HG02943 (cell line): ENCODE measurements around the gene DEFB124.
"Not testable (repeated sequence)": the region's sequence is repeated elsewhere in the genome, so short reads cannot be mapped to it uniquely, and the experiment has no call there.

Experiments
- ATAC-seq: cut with Tn5 transposase; IDR thresholded peaks from one replicate; pipeline ENCODE4 v1.9.1; 2021; ENCODE audit warnings: mild to moderate bottlenecking, low read depth, moderate library complexity; ENCODE audit not compliant: unreplicated experiment

DEFB124 gene

GRCh38 chr20:31489152-31489551 lies 14.2 kb upstream of the DEFB124 start:
- no peak for ATAC-seq

GRCh38 chr20:31488115-31488514 lies 13.2 kb upstream of the DEFB124 start:
- no peak for ATAC-seq

GRCh38 chr20:31485450-31486339 lies 10.8 kb upstream of the DEFB124 start:
- ATAC-seq: no peak

- ATAC-seq: no peak
Measured at GRCh38 chr20:31484001-31484400, 9.1 kb upstream of the DEFB124 start.

- ATAC-seq: no peak
Measured at GRCh38 chr20:31476643-31477215, 1.8 kb upstream of the DEFB124 start.

GRCh38 chr20:31476294-31476585 lies 1.3 kb upstream of the DEFB124 start:
- ATAC-seq: no peak

- no peak for ATAC-seq
Measured at GRCh38 chr20:31475472-31476293, 756 bp upstream of the DEFB124 start.

GRCh38 chr20:31474097-31474436 lies 860 bp downstream of the DEFB124 start:
- no peak for ATAC-seq

- no peak for ATAC-seq
Measured at GRCh38 chr20:31473331-31474096, 1.4 kb downstream of the DEFB124 start.

GRCh38 chr20:31472395-31473330 lies 2.3 kb downstream of the DEFB124 start:
- ATAC-seq: no peak

- not testable (repeated sequence) for ATAC-seq
Measured at GRCh38 chr20:31470946-31471345, 4.0 kb downstream of the DEFB124 start.

- no peak for ATAC-seq
Measured at GRCh38 chr20:31454361-31454760, 20.6 kb downstream of the DEFB124 start.

- ATAC-seq: no peak
Measured at GRCh38 chr20:31452575-31452974, 22.4 kb downstream of the DEFB124 start.

GRCh38 chr20:31449511-31450414 lies 25.2 kb downstream of the DEFB124 start:
- ATAC-seq: no peak

- ATAC-seq: no peak
Measured at GRCh38 chr20:31446084-31446819, 28.7 kb downstream of the DEFB124 start.

- ATAC-seq: no peak
Measured at GRCh38 chr20:31440012-31440659, 34.8 kb downstream of the DEFB124 start, which contains the start of gene DEFB123. TSS of gene DEFB123 (plus strand) at chr20:31440632. CDS start at chr20:31440699, 67 bp downstream.

- ATAC-seq: no peak
Measured at GRCh38 chr20:31430568-31431115, 44.3 kb downstream of the DEFB124 start.
